ENCODE measurements around the gene RAI2. TPM values are rescaled to one million over a fixed set of nuclear protein-coding genes. Genes with fewer than 3 reads are reported as not detected.

RAI2 gene
- total RNA-seq, 1 donor from 2014 or later: not detected

GRCh38 chrX:17869580-17869979 is 8.5 kb upstream of the RAI2 start:
- H3K4me3 Mint-ChIP-seq: no peak overlapping the region
- H3K36me3 Mint-ChIP-seq (ENCODE audit: low read depth): no peaks in the 10 kb centered on the region
- no peak for ATAC-seq (ENCODE audit: low read depth)
- no peak for DNase-seq
- intact Hi-C loops (cut with micrococcal nuclease): no loop called here
- H3K4me1 Mint-ChIP-seq: no peaks in the 10 kb centered on the region
- no peaks in the 10 kb centered on the region for H3K27me3 Mint-ChIP-seq
- no peak overlapping the region for H3K27ac Mint-ChIP-seq
- CTCF ChIA-PET: no interaction called here
- H3K9me3 Mint-ChIP-seq: no peaks in the 10 kb centered on the region
- no peak for TF ChIP-seq CTCF (IDR thresholded peaks at IDR 0.05)
- POLR2A ChIA-PET: no interaction called here

GRCh38 chrX:17861489-17862011 is 452 bp upstream of the RAI2 start:
- CTCF ChIA-PET: no interaction called here
- TF ChIP-seq CTCF (IDR thresholded peaks at IDR 0.05): no peak

GRCh38 chrX:17860179-17860780 is 818 bp downstream of the RAI2 start:
- H3K4me1 Mint-ChIP-seq: peaks cover 3% of the 10 kb centered on the region
- TF ChIP-seq CTCF (IDR thresholded peaks at IDR 0.05): no peak
- intact Hi-C loops (cut with micrococcal nuclease): no loop called here
- no peak overlapping the region for H3K27ac Mint-ChIP-seq
- peak overlapping the region; percentile 35 for H3K4me3 Mint-ChIP-seq
- H3K36me3 Mint-ChIP-seq (ENCODE audit: low read depth): no peaks in the 10 kb centered on the region
- H3K9me3 Mint-ChIP-seq: no peaks in the 10 kb centered on the region
- no peak for ATAC-seq (ENCODE audit: low read depth)
- peaks cover 37% of the 10 kb centered on the region for H3K27me3 Mint-ChIP-seq
- ChIA-PET POLR2A (no interaction called here), CTCF (no interaction called here)
- no peak for DNase-seq

More at GRCh38 chrX:17861489-17862011, 452 bp upstream of the RAI2 start:
- Mint-ChIP-seq H3K4me1 (peaks cover 3% of the 10 kb centered on the region), H3K4me3 (peak overlapping the region; percentile 46), H3K27ac (no peak overlapping the region), H3K9me3 (no peaks in the 10 kb centered on the region), H3K36me3 (ENCODE audit: low read depth) (no peaks in the 10 kb centered on the region), H3K27me3 (peaks cover 34% of the 10 kb centered on the region)
- ATAC-seq (ENCODE audit: low read depth): no peak
- intact Hi-C loops (cut with micrococcal nuclease): no loop called here
- POLR2A ChIA-PET: no interaction called here
- DNase-seq: no peak

GRCh38 chrX:17859609-17860178 is 1.4 kb downstream of the RAI2 start:
- CTCF ChIA-PET: no interaction called here
- ATAC-seq (ENCODE audit: low read depth) (no peak), DNase-seq (no peak)
- intact Hi-C loops (cut with micrococcal nuclease): no loop called here
- POLR2A ChIA-PET: no interaction called here
- Mint-ChIP-seq H3K27ac (no peak overlapping the region), H3K4me3 (peak overlapping the region; percentile 35), H3K36me3 (ENCODE audit: low read depth) (no peaks in the 10 kb centered on the region), H3K27me3 (peaks cover 37% of the 10 kb centered on the region), H3K4me1 (peaks cover 3% of the 10 kb centered on the region), H3K9me3 (no peaks in the 10 kb centered on the region)
- TF ChIP-seq CTCF (IDR thresholded peaks at IDR 0.05): no peak

GRCh38 chrX:17854531-17854930 is 6.6 kb downstream of the RAI2 start:
- Mint-ChIP-seq H3K4me1 (no peaks in the 10 kb centered on the region), H3K4me3 (no peak overlapping the region), H3K27ac (no peak overlapping the region), H3K36me3 (ENCODE audit: low read depth) (no peaks in the 10 kb centered on the region), H3K9me3 (no peaks in the 10 kb centered on the region), H3K27me3 (peaks cover 16% of the 10 kb centered on the region)
- no peak for TF ChIP-seq CTCF (IDR thresholded peaks at IDR 0.05)
- DNase-seq (no peak), ATAC-seq (ENCODE audit: low read depth) (no peak)
- CTCF ChIA-PET: no interaction called here
- POLR2A ChIA-PET: no interaction called here
- intact Hi-C loops (cut with micrococcal nuclease): no loop called here
